VCaP (cell line): ENCODE measurements around the gene ATRNL1.

Experiments
- H3K27ac ChIP-seq: fragments of 450-650 bp; 2 replicates; pipeline ENCODE4 v1.5.1; 2017
- CTCF ChIP-seq: fragments of 450-650 bp; conservative IDR thresholded peaks from 2 replicates; pipeline ENCODE4 v1.5.1; 2017; ENCODE audit warnings: mild to moderate bottlenecking, moderate library complexity

The ATRNL1 gene

GRCh38 chr10:115065801-115066200 is 27.4 kb upstream of the ATRNL1 start:
- no peak overlapping the region for H3K27ac ChIP-seq
- TF ChIP-seq CTCF, result no peak

- no peak overlapping the region for H3K27ac ChIP-seq
- TF ChIP-seq CTCF, result no peak
Observed at GRCh38 chr10:115066528-115066927, 26.6 kb upstream of the ATRNL1 start.

- no peak overlapping the region for H3K27ac ChIP-seq
- no peak for TF ChIP-seq CTCF
Observed at GRCh38 chr10:115073796-115074195, 19.4 kb upstream of the ATRNL1 start.

GRCh38 chr10:115082506-115082905 is 10.7 kb upstream of the ATRNL1 start:
- H3K27ac ChIP-seq, result no peak overlapping the region
- no peak for TF ChIP-seq CTCF

GRCh38 chr10:115084277-115084850 is 8.8 kb upstream of the ATRNL1 start:
- no peak for TF ChIP-seq CTCF
- H3K27ac ChIP-seq, result no peak overlapping the region

- no peak overlapping the region for H3K27ac ChIP-seq
- TF ChIP-seq CTCF, result no peak
Observed at GRCh38 chr10:115091161-115091560, 2.0 kb upstream of the ATRNL1 start.

- peak overlapping the region; percentile 81 for H3K27ac ChIP-seq
- TF ChIP-seq CTCF, result no peak
Observed at GRCh38 chr10:115092258-115092554, 959 bp upstream of the ATRNL1 start.
